IMR-90 (cell line): ENCODE data around the gene NDUFA7. TPM values are rescaled to one million over a fixed set of nuclear protein-coding genes. Genes with fewer than 3 reads are reported as not detected.

Source experiments
- ATAC-seq: fragments of 200-7000 bp; cut with Tn5 transposase; 2 replicates; pipeline ENCODE4 v1.9.1; 2020; ENCODE audit warnings: low read depth, mild to moderate bottlenecking, moderate library complexity
- BruUV-seq: library from RNA; stranded (reverse); fragments of 400-500 nt; replicated peaks from 2 replicates; lab custom pipeline; 2021; lab: Mats Ljungman, UMichigan
- CTCF ChIA-PET: fragments of 300-600 bp; formaldehyde crosslinking; extraction: SDS; loops from one replicate; lab custom pipeline; 2021; ENCODE audit warnings: antibody characterized with exemption; lab: Yijun Ruan, JAX
- POLR2A ChIA-PET: fragments of 300-600 bp; sonication (Branson Sonifier 250); formaldehyde crosslinking; loops from one replicate; lab custom pipeline; 2022; ENCODE audit warnings: antibody characterized with exemption; ENCODE audit not compliant: unreplicated experiment; lab: Charles Lee
- DNase-seq: peaks from one replicate; pipeline ENCODE4 v3.0.0; 2013
- H2AFZ ChIP-seq: replicated peaks from 2 replicates; pipeline ENCODE3; 2013; ENCODE audit warnings: low read length, mild to moderate bottlenecking; ENCODE audit not compliant: poor library complexity
- H2AK5ac ChIP-seq: 2 replicates; pipeline ENCODE4 v1.6.1; 2013; ENCODE audit warnings: low read depth, low read length, inconsistent platforms
- H2AK9ac ChIP-seq: replicated peaks from 2 replicates; pipeline ENCODE3; 2013; ENCODE audit warnings: mild to moderate bottlenecking, low read depth, low read length, moderate library complexity; ENCODE audit not compliant: poor library complexity
- H2BK120ac ChIP-seq: 2 replicates; pipeline ENCODE4 v1.6.1; 2013; ENCODE audit warnings: low read depth, low read length, inconsistent platforms
- H2BK15ac ChIP-seq: 3 replicates; pipeline ENCODE4 v1.6.1; 2013; ENCODE audit warnings: low read depth, low read length, inconsistent platforms
- H2BK20ac ChIP-seq: 2 replicates; pipeline ENCODE4 v1.6.1; 2013; ENCODE audit warnings: low read depth, mild to moderate bottlenecking, inconsistent platforms, low read length, moderate library complexity
- H2BK5ac ChIP-seq: 2 replicates; pipeline ENCODE4 v1.6.1; 2013; ENCODE audit warnings: mild to moderate bottlenecking, low read depth, low read length, inconsistent platforms; ENCODE audit not compliant: poor library complexity, severe bottlenecking
- H3K14ac ChIP-seq: replicated peaks from 2 replicates; pipeline ENCODE4 v1.6.1; 2013; ENCODE audit warnings: low read depth, low read length, inconsistent platforms
- H3K18ac ChIP-seq: 2 replicates; pipeline ENCODE4 v1.6.1; 2013; ENCODE audit warnings: low read depth, low read length, control low read depth
- H3K23ac ChIP-seq: 2 replicates; pipeline ENCODE4 v1.6.1; 2013; ENCODE audit warnings: low read depth, low read length, inconsistent platforms
- H3K27ac ChIP-seq: 2 replicates; pipeline ENCODE4 v1.5.1; 2013; ENCODE audit warnings: mild to moderate bottlenecking, control low read depth, low read length; ENCODE audit not compliant: insufficient read depth
- H3K27me3 ChIP-seq: 2 replicates; pipeline ENCODE4 v1.6.1; 2013; ENCODE audit warnings: low read length; ENCODE audit not compliant: control insufficient read depth, insufficient read depth
- H3K36me3 ChIP-seq: 2 replicates; pipeline ENCODE4 v1.6.1; 2013; ENCODE audit warnings: low read length, mixed read lengths; ENCODE audit not compliant: control insufficient read depth, insufficient read depth
- H3K4ac ChIP-seq: 2 replicates; pipeline ENCODE4 v1.6.1; 2013; ENCODE audit warnings: low read depth, low read length, inconsistent platforms
- H3K4me1 ChIP-seq: 2 replicates; pipeline ENCODE4 v1.6.1; 2013; ENCODE audit warnings: low read length, mixed read lengths; ENCODE audit not compliant: control insufficient read depth, insufficient read depth
- H3K4me2 ChIP-seq: 2 replicates; pipeline ENCODE4 v1.6.1; 2013; ENCODE audit warnings: low read depth, mild to moderate bottlenecking, control low read depth, low read length, moderate library complexity
- H3K4me3 ChIP-seq: 2 replicates; pipeline ENCODE4 v1.5.1; 2013; ENCODE audit warnings: low read depth, mild to moderate bottlenecking, control low read depth, low read length, moderate library complexity; ENCODE audit not compliant: insufficient read depth
- H3K56ac ChIP-seq: 2 replicates; pipeline ENCODE4 v1.6.1; 2013; ENCODE audit warnings: low read length, inconsistent platforms; ENCODE audit not compliant: insufficient read depth; ENCODE audit errors: extremely low read depth
- H3K79me1 ChIP-seq, 2 experiments: 2 replicates each; pipeline ENCODE4 v1.6.1; 2013; ENCODE audit warnings: low read length in 2 of 2, inconsistent platforms in 1 of 2, low read depth in 1 of 2
- H3K9ac ChIP-seq: 2 replicates; pipeline ENCODE4 v1.6.1; 2013; ENCODE audit warnings: low read depth, low read length, control low read depth
- H3K9me1 ChIP-seq: 2 replicates; pipeline ENCODE4 v1.6.1; 2013; ENCODE audit warnings: low read length, inconsistent platforms; ENCODE audit not compliant: insufficient read depth
- H3K9me3 ChIP-seq: 2 replicates; pipeline ENCODE4 v1.6.1; 2013; ENCODE audit warnings: low read length; ENCODE audit not compliant: control insufficient read depth, insufficient read depth
- H4K20me1 ChIP-seq: 2 replicates; pipeline ENCODE4 v1.6.1; 2013; ENCODE audit warnings: low read length, inconsistent platforms; ENCODE audit not compliant: insufficient read depth
- H4K5ac ChIP-seq: 2 replicates; pipeline ENCODE4 v1.6.1; 2013; ENCODE audit warnings: mild to moderate bottlenecking, low read depth, low read length, control low read depth
- H4K8ac ChIP-seq, 2 experiments: 2 replicates each; pipeline ENCODE4 v1.6.1; 2013; ENCODE audit warnings: low read depth in 2 of 2, low read length in 2 of 2, control low read depth in 1 of 2, inconsistent platforms in 1 of 2
- H4K91ac ChIP-seq: 2 replicates; pipeline ENCODE4 v1.6.1; 2013; ENCODE audit warnings: low read depth, low read length, inconsistent platforms; ENCODE audit not compliant: insufficient read depth
- BHLHE40 ChIP-seq: fragments of 150-350 bp; IDR thresholded peaks from 2 replicates; pipeline ENCODE4 v1.6.1; 2016; ENCODE audit warnings: mild to moderate bottlenecking, low read depth, low read length
- CEBPB ChIP-seq: IDR thresholded peaks from 2 replicates; pipeline ENCODE4 v1.6.1; 2012; ENCODE audit warnings: low read depth, low read length, improper control_type of control experiment
- CHD1 ChIP-seq: IDR thresholded peaks from 2 replicates; pipeline ENCODE4 v1.6.1; 2012; ENCODE audit warnings: low read depth, low read length, improper control_type of control experiment
- FOS ChIP-seq: fragments of 150-350 bp; IDR thresholded peaks from 2 replicates; pipeline ENCODE4 v1.6.1; 2016; ENCODE audit warnings: low read depth, low read length
- MAFK ChIP-seq: IDR thresholded peaks from 2 replicates; pipeline ENCODE4 v1.6.1; 2012; ENCODE audit warnings: low read depth, low read length, improper control_type of control experiment
- MXI1 ChIP-seq: IDR thresholded peaks from 2 replicates; pipeline ENCODE4 v1.6.1; 2012; ENCODE audit warnings: low read depth, mild to moderate bottlenecking, low read length, moderate library complexity, borderline replicate concordance
- NFE2L2 ChIP-seq: fragments of 150-350 bp; IDR thresholded peaks from 2 replicates; pipeline ENCODE4 v1.6.1; 2016; ENCODE audit warnings: low read depth, mild to moderate bottlenecking, low read length
- POLR2A ChIP-seq: IDR thresholded peaks from 2 replicates; pipeline ENCODE4 v1.6.1; 2012; ENCODE audit warnings: mild to moderate bottlenecking, low read depth, low read length
- RAD21 ChIP-seq: IDR thresholded peaks from 2 replicates; pipeline ENCODE4 v1.6.1; 2012; ENCODE audit warnings: low read length, improper control_type of control experiment
- RCOR1 ChIP-seq: IDR thresholded peaks from 2 replicates; pipeline ENCODE4 v1.6.1; 2012; ENCODE audit warnings: mild to moderate bottlenecking, low read length, improper control_type of control experiment; ENCODE audit not compliant: insufficient replicate concordance
- RFX5 ChIP-seq: IDR thresholded peaks from 2 replicates; pipeline ENCODE4 v1.8.0; 2012; ENCODE audit warnings: low read depth, mild to moderate bottlenecking, low read length, moderate library complexity
- SMC3 ChIP-seq: fragments of 150-350 bp; IDR thresholded peaks from 2 replicates; pipeline ENCODE4 v1.6.1; 2016; ENCODE audit warnings: low read depth, mild to moderate bottlenecking, antibody characterized with exemption, low read length, moderate library complexity
- WGBS, 2 experiments: methylation state at CpG; one replicate each; pipeline versions ENCODE4 v1.1.5 to v1.1.7; 2013; ENCODE audit warnings: missing lambda C conversion rate in 2 of 2; ENCODE audit not compliant: insufficient read length in 1 of 2; ENCODE audit errors: extremely low coverage in 2 of 2; 5-methylcytosine and 5-hydroxymethylcytosine counted together
- dilution Hi-C: fragments of 300-500 bp; cut with HindIII; formaldehyde crosslinking; loops from one replicate; pipeline ENCODE4 v1.14.3; 2018; ENCODE audit warnings: low sequenced_read_pairs; ENCODE audit not compliant: unreplicated experiment
- in situ Hi-C: fragments of 300-500 bp; cut with MboI; formaldehyde crosslinking; loops from 3 replicates; pipeline ENCODE4 v1.14.3; 2019; ENCODE audit warnings: low sequenced_read_pairs, inconsistent platforms, mixed read lengths
- intact Hi-C: fragments of 100-400 bp; cut with micrococcal nuclease; formaldehyde crosslinking; loops from 2 replicates; pipeline ENCODE4 v1.10.0; 2022
- polyA plus RNA-seq, 3 experiments: library from polyadenylated mRNA; depleted of rRNA; stranded (reverse); fragments of >200 nt; gene quantifications; 2 replicates each; pipeline ENCODE4 v1.2.3, GENCODE V29; 2012; ENCODE audit warnings: low replicate concordance in 1 of 3
- total RNA-seq: library from RNA; depleted of rRNA; stranded (reverse); fragments of >200 nt; gene quantifications from 2 replicates; pipeline ENCODE4 v1.2.3, GENCODE V29; 2012
- TF ChIP-seq, protein P1 (sequence below): conservative IDR thresholded peaks from 2 replicates; pipeline ENCODE4 v1.5.1; 2012; ENCODE audit warnings: mild to moderate bottlenecking, low read depth, low read length, improper control_type of control experiment
- TF ChIP-seq, protein P2 (sequence below): fragments of 150-350 bp; IDR thresholded peaks from 2 replicates; pipeline ENCODE4 v1.6.1; 2017; ENCODE audit warnings: mild to moderate bottlenecking, antibody characterized with exemption, low read length, low read depth
- TF ChIP-seq, protein P3 (sequence below): fragments of 150-350 bp; IDR thresholded peaks from 2 replicates; pipeline ENCODE4 v1.6.1; 2016; ENCODE audit warnings: low read depth, mild to moderate bottlenecking, low read length, moderate library complexity, borderline replicate concordance

NDUFA7 gene
- total and polyA plus RNA-seq, 2 of the 4 experiments (the other 2 are of a cell fraction): 20.6 to 50.7 TPM

DNA sequence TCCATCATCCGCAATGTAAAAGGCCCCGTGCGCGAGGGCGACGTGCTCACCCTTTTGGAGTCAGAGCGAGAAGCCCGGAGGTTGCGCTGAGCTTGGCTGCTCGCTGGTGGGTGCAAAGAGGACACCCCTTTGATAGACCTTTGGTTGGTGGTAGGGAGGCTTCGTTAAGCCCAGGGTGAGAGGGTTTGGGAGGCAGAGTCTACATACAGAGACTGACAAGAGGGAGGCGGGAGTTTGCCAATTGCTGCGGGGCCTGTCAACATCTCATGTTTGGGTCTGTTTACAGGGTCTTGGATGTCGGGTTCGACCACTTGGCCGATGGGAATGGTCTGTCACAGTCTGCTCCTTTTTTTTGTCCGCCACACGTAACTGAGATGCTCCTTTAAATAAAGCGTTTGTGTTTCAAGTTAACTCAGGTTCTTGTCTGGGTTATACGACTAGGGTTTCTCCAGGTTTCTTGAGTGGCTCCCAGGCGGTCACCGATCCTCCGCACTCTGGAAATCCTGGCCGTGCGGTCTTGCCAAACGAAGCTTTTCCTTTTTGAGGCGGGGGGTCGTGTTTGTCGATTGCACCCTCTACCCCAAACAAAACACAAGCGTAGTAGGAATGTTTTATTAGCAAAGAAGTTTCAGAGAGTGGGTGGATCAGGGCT lies 937 bp upstream of the NDUFA7 start:
- Histone ChIP-seq H4K8ac (peak overlapping the region; percentile 6 to 71; a peak in 1 of 4 replicates), H3K4me1 (peaks cover 9% of the 10 kb centered on the region), H4K91ac (peak overlapping the region; percentile 70; the same call in 1 of the 2 replicates), H2BK5ac (peak overlapping the region; percentile 22), H3K27ac (peak overlapping the region; percentile 83), H3K4me2 (peak overlapping the region; percentile 99), H3K4ac (peak overlapping the region; percentile 38), H2BK120ac (no peak overlapping the region), H4K5ac (peak overlapping the region; percentile 1; the same call in 1 of the 2 replicates), H2AK9ac (peak overlapping the region; percentile 99), H2AFZ (peak overlapping the region; percentile 93), H3K9me1 (peaks cover 8% of the 10 kb centered on the region; the same call in 1 of the 2 replicates), H3K14ac (peak overlapping the region; percentile 91), H3K4me3 (peak overlapping the region; percentile 82), H3K79me1 (peaks cover 29 to 55% of the 10 kb centered on the region in 2 experiments), H3K27me3 (no peaks in the 10 kb centered on the region), H2BK15ac (no peak overlapping the region), H3K9me3 (peaks cover 5% of the 10 kb centered on the region), H3K56ac (peak overlapping the region; percentile 32), H3K9ac (peak overlapping the region; percentile 79), H4K20me1 (peaks cover 31% of the 10 kb centered on the region), H2BK20ac (no peak overlapping the region), H2AK5ac (peak overlapping the region; percentile 87), H3K23ac (peak overlapping the region; percentile 77), H3K18ac (no peak overlapping the region), H3K36me3 (peaks cover 13% of the 10 kb centered on the region)
- ChIA-PET CTCF (no interaction called here), POLR2A (interaction anchor here (0.6 kb wide), 1 partner anchor 825 kb away, joined by 3 read pairs; no protein-coding TSS in a partner anchor)
- no TSS peak for BruUV-seq
- dilution Hi-C loops (no loop called here), in situ Hi-C loops (loop anchor here (5.0 kb wide), 1 partner anchor 255 kb away; the partner anchor contains the start of gene MYO1F), intact Hi-C loops (no loop called here)
- 3% methylated on average over 6 of the region's 30 CpGs; no CpG with 5 or more reads in 1 of the 2 experiments for WGBS, 2 experiments
- ATAC-seq: no peak
- DNase-seq: no peak
- TF ChIP-seq, protein P1, sequence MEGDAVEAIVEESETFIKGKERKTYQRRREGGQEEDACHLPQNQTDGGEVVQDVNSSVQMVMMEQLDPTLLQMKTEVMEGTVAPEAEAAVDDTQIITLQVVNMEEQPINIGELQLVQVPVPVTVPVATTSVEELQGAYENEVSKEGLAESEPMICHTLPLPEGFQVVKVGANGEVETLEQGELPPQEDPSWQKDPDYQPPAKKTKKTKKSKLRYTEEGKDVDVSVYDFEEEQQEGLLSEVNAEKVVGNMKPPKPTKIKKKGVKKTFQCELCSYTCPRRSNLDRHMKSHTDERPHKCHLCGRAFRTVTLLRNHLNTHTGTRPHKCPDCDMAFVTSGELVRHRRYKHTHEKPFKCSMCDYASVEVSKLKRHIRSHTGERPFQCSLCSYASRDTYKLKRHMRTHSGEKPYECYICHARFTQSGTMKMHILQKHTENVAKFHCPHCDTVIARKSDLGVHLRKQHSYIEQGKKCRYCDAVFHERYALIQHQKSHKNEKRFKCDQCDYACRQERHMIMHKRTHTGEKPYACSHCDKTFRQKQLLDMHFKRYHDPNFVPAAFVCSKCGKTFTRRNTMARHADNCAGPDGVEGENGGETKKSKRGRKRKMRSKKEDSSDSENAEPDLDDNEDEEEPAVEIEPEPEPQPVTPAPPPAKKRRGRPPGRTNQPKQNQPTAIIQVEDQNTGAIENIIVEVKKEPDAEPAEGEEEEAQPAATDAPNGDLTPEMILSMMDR: no peak
- TF ChIP-seq FOS: no peak
- no peak for TF ChIP-seq RFX5
- no peak for TF ChIP-seq RCOR1
- TF ChIP-seq NFE2L2: no peak
- TF ChIP-seq, protein P2, sequence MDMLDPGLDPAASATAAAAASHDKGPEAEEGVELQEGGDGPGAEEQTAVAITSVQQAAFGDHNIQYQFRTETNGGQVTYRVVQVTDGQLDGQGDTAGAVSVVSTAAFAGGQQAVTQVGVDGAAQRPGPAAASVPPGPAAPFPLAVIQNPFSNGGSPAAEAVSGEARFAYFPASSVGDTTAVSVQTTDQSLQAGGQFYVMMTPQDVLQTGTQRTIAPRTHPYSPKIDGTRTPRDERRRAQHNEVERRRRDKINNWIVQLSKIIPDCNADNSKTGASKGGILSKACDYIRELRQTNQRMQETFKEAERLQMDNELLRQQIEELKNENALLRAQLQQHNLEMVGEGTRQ: no peak
- TF ChIP-seq POLR2A: no peak
- TF ChIP-seq RAD21: no peak
- TF ChIP-seq, protein P3, sequence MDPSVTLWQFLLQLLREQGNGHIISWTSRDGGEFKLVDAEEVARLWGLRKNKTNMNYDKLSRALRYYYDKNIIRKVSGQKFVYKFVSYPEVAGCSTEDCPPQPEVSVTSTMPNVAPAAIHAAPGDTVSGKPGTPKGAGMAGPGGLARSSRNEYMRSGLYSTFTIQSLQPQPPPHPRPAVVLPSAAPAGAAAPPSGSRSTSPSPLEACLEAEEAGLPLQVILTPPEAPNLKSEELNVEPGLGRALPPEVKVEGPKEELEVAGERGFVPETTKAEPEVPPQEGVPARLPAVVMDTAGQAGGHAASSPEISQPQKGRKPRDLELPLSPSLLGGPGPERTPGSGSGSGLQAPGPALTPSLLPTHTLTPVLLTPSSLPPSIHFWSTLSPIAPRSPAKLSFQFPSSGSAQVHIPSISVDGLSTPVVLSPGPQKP: no peak
- no peak for TF ChIP-seq MAFK
- TF ChIP-seq CEBPB: no peak
- TF ChIP-seq BHLHE40: no peak
- TF ChIP-seq SMC3: no peak
- TF ChIP-seq MXI1: no peak
- TF ChIP-seq CHD1: no peak
